Brain microvascular endothelial cell (primary cell): ENCODE results near the gene ATP2A3.

Source experiments
- DNase-seq: peaks from one replicate; pipeline ENCODE4 v3.0.0-alpha.2; 2020
- H3K27ac ChIP-seq: fragments of 250-450 bp; sonication (Bioruptor Pico); 2 replicates; pipeline ENCODE4 v1.5.1; 2020; ENCODE audit warnings: mild to moderate bottlenecking, moderate library complexity
- H3K27me3 ChIP-seq: fragments of 250-450 bp; sonication (Bioruptor Pico); replicated peaks from 2 replicates; pipeline ENCODE4 v1.5.1; 2020; ENCODE audit warnings: mild to moderate bottlenecking
- H3K36me3 ChIP-seq: fragments of 250-450 bp; sonication (Bioruptor Pico); replicated peaks from 2 replicates; pipeline ENCODE4 v1.5.1; 2020; ENCODE audit warnings: mild to moderate bottlenecking
- H3K4me3 ChIP-seq: 2 replicates; pipeline ENCODE4 v1.5.1; 2011; ENCODE audit warnings: low read depth, mild to moderate bottlenecking, control low read depth, low read length, moderate library complexity
- in situ Hi-C: cut with HindIII; loops from 2 replicates; pipeline ENCODE4 v1.10.0; 2017; ENCODE audit warnings: low sequenced_read_pairs, low pct_ligation_motif_present
- TF ChIP-seq, protein P1 (sequence below): IDR thresholded peaks from 2 replicates; pipeline ENCODE4 v1.5.1; 2011; ENCODE audit warnings: low read depth, mild to moderate bottlenecking, moderate library complexity, low read length, control low read depth, inconsistent platforms; ENCODE audit errors: missing control alignments

ATP2A3 gene

DNA sequence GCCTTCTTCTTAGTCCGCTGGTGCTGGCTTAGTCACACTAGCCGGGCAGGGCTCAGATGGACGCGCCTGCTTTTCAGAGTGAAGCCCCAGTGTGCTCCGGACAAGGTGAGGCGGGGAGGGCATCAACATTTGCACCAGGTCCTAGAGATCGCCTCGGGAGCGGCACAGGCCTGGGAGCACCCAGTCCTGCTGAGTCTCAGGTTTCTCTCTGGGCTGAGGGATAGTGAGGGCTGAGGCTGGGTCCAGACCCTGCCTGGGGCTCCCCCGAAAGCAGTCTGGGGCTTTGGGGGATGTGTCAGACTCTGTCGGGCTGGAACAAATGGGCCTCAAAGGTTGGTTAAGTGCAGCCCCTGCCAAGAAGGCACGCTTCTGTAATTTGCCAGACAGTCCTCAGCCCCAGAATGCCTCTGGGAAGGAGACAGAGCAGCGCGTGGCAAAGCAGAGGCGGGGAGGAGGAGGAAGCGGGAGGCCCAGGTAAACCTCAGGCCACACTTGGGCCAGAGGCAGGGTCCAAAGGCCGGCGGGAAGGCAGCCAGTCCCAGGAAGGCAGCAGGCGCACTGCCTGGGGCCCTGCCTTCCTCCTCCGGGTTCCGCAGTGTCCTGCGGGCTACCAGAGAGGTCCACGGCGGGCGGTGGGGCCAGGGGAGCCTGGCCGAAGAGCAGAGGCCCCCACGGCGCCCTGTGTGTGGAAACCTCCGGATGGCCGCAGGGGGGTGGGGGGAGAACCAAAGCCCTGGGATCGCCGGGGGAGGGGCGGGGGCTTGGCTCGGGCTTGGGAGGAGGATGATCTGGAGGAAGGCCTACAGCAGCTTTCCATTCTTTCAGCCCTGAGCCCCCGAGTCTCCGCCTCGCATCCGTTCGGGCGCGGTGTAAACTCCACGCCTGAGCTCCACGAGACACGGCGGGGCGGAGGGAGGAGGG, 39.5 kb upstream of the ATP2A3 start:
- Histone ChIP-seq H3K36me3 (peaks cover 22% of the 10 kb centered on the region), H3K27me3 (no peaks in the 10 kb centered on the region), H3K27ac (no peak overlapping the region), H3K4me3 (no peak overlapping the region)
- TF ChIP-seq, protein P1, sequence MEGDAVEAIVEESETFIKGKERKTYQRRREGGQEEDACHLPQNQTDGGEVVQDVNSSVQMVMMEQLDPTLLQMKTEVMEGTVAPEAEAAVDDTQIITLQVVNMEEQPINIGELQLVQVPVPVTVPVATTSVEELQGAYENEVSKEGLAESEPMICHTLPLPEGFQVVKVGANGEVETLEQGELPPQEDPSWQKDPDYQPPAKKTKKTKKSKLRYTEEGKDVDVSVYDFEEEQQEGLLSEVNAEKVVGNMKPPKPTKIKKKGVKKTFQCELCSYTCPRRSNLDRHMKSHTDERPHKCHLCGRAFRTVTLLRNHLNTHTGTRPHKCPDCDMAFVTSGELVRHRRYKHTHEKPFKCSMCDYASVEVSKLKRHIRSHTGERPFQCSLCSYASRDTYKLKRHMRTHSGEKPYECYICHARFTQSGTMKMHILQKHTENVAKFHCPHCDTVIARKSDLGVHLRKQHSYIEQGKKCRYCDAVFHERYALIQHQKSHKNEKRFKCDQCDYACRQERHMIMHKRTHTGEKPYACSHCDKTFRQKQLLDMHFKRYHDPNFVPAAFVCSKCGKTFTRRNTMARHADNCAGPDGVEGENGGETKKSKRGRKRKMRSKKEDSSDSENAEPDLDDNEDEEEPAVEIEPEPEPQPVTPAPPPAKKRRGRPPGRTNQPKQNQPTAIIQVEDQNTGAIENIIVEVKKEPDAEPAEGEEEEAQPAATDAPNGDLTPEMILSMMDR, result no peak
- in situ Hi-C loops, result no loop called here
- DNase-seq, result no peak

DNA sequence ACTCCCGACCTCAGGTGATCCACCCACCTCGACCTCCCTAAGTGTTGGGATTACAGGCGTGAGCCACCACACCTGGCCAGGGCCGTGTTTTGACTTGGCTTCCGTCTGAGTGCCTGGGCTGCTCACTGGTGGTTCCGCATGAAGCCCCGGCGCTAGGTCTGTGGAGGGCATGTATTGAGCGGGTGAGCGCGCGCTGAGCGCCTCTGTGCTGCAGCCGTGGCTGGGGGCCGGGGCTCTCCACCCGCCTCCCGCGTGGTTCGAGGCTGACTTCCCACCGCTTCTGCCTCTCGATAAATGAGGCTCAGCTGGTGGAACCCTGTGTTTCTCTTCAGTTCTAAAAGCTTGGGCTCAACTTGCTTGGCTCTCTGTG, 38.9 kb upstream of the ATP2A3 start:
- H3K27ac ChIP-seq, result peak overlapping the region; percentile 86
- no peaks in the 10 kb centered on the region for H3K27me3 ChIP-seq
- H3K4me3 ChIP-seq, result no peak overlapping the region
- DNase-seq, result no peak
- in situ Hi-C loops, result no loop called here
- H3K36me3 ChIP-seq, result peaks cover 17% of the 10 kb centered on the region
- TF ChIP-seq, protein P1, result no peak

DNA sequence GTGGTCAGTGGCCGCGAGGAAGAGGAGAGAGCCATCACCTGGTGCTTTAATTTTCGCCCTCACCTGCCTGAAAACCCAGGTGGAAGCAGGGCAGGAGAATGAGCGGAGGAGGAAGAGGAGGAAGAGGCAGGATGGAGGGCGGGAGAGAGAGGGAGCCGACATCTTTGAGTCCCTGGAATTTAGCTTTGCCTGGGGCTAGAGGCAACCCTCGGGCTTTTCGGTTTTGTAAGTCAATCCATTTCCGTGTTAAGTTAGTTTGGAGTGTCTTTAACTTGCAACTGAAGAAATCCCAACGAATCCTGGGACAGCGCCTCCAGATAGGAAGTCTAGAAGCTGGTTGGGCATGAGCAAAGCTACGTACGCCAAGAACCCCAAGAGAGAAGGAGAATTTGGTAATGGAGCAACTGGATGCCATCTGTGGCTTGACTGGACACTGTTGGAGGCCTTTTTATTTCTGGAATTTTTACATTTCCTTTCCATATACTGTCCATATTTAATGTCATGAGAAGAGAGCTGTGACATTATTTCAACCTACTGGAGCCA, 36.9 kb upstream of the ATP2A3 start:
- TF ChIP-seq, protein P1, result no peak
- in situ Hi-C loops, result no loop called here
- H3K27me3 ChIP-seq, result no peaks in the 10 kb centered on the region
- H3K27ac ChIP-seq, result no peak overlapping the region
- no peak overlapping the region for H3K4me3 ChIP-seq
- no peaks in the 10 kb centered on the region for H3K36me3 ChIP-seq
- no peak for DNase-seq

DNA sequence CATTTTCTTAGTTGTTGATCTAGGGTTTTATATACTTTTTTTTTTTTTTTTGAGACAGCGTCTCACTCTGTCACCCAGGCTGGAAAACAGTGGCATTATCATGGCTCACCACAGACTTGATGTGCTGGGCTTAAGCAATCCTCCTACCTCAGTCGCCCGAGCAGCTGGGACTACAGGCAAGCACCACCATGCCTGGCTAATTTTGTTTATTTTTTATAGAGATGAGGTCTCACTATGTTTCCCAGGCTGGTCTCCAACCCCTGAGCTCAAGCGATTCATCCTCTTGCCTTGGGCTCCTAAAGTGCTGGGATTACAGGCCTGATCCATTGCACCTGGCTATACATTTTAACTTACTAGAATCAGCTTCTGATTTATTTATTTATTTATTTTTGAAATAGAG, 34.2 kb upstream of the ATP2A3 start:
- H3K36me3 ChIP-seq, result no peaks in the 10 kb centered on the region
- no peak for DNase-seq
- in situ Hi-C loops, result no loop called here
- H3K4me3 ChIP-seq, result no peak overlapping the region
- H3K27me3 ChIP-seq, result no peaks in the 10 kb centered on the region
- H3K27ac ChIP-seq, result no peak overlapping the region
- TF ChIP-seq, protein P1, result no peak

DNA sequence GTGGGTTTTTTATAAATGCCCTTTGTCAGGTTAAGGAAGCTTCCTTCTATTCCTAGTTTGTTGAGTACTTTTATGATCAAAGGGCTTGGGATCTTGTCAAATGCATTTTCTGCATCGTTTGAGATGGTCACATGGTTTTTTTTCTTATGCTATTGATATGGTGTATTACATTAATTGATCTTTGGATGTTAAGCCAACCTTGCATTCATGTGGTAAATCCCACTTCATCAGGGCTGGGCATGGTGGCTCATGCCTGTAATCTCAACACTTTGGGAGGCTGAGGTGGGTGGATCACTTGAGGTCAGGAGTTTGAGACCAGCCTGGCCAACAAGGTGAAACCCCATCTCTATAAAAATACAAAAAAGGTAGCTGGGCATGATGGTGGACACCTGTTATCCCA, 30.8 kb upstream of the ATP2A3 start:
- in situ Hi-C loops, result no loop called here
- no peaks in the 10 kb centered on the region for H3K27me3 ChIP-seq
- H3K36me3 ChIP-seq, result no peaks in the 10 kb centered on the region
- no peak overlapping the region for H3K4me3 ChIP-seq
- TF ChIP-seq, protein P1, result no peak
- no peak for DNase-seq
- H3K27ac ChIP-seq, result no peak overlapping the region
